Measurements from ENCODE around the gene NCKAP5.
A peak's percentile ranks its signal among the peaks of the same experiment; 100 is the strongest.

NCKAP5 gene

DNA sequence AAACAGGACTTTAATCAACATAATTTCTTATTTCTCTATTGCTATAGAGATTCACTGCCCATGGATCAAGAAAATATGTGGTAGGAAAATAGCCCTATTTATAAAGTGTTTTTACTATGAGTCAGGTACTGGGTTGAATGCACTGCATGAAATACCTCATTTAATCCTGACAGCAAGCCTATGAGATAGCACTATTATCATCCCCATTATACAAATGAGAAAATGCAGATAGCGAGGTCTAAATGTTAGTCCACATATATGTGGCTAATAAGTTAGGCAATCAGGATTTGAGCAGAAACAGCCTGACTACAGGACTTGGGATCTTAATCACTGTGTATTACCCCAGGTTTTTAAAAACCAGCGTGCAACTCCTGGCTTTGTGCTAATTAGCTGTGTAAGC is 889.8 kb downstream of the NCKAP5 start:
- H2BK120ac ChIP-seq (ENCODE audit: low read depth, low read length): no peak overlapping the region
- no peak overlapping the region for H3K18ac ChIP-seq (ENCODE audit: low read length)
- H3K9me3 ChIP-seq (replicated peaks in 1 of 2; ENCODE audit: control insufficient read depth in 2 of 2, insufficient read depth in 1 of 2, low read depth in 1 of 2, low read length in 2 of 2): no peaks in the 10 kb centered on the region
- H2AK5ac ChIP-seq (ENCODE audit: low read depth, low read length): no peak overlapping the region
- no peaks in the 10 kb centered on the region for H3K79me1 ChIP-seq (ENCODE audit: low read depth, low read length)
- no peak overlapping the region for H3K27ac ChIP-seq (replicated peaks; ENCODE audit: low read length)
- no peak overlapping the region for H3K9ac ChIP-seq (ENCODE audit: low read depth, low read length, poor library complexity)
- DNase-seq (ENCODE audit: low spot score): no peak
- no peak overlapping the region for H2BK5ac ChIP-seq (ENCODE audit: low read length)
- no peak overlapping the region for H3K4me3 ChIP-seq (ENCODE audit: low read length in 2 of 2)
- H4K91ac ChIP-seq (ENCODE audit: low read depth, low read length, poor library complexity): no peak overlapping the region
- H4K8ac ChIP-seq (ENCODE audit: low read depth, low read length): no peak overlapping the region
- H3K27me3 ChIP-seq (ENCODE audit: control insufficient read depth in 3 of 3, insufficient read depth in 3 of 3, low read depth in 1 of 3, low read length in 3 of 3): no peaks in the 10 kb centered on the region
- peaks cover 0 to 20% of the 10 kb centered on the region in 2 donors for H3K36me3 ChIP-seq (replicated peaks in 1 of 2; ENCODE audit: control insufficient read depth in 2 of 2, insufficient read depth in 2 of 2, low read length in 2 of 2)
- H2BK12ac ChIP-seq (ENCODE audit: low read length): no peak overlapping the region
- H3K4me1 ChIP-seq (ENCODE audit: control insufficient read depth in 2 of 2, insufficient read depth in 1 of 2, low read depth in 1 of 2, low read length in 2 of 2): peaks cover 0 to 2% of the 10 kb centered on the region in 2 donors
- no peak overlapping the region for H3K14ac ChIP-seq (ENCODE audit: low read length)
- no peak overlapping the region for H3K4me2 ChIP-seq (ENCODE audit: insufficient read depth, low read length, poor library complexity, severe bottlenecking)
- H3K4ac ChIP-seq (ENCODE audit: low read length): no peak overlapping the region
- H2AFZ ChIP-seq (ENCODE audit: low read length): no peak overlapping the region
- H2BK15ac ChIP-seq (ENCODE audit: low read length): no peak overlapping the region
- no CpG with 5 or more reads among the region's 2 CpGs for WGBS, 2 donors (ENCODE audit: extremely low coverage in 2 of 2, insufficient read length in 2 of 2, insufficient replicate concordance in 1 of 2)
- H3K23ac ChIP-seq (ENCODE audit: low read depth, low read length, poor library complexity): no peak overlapping the region

DNA sequence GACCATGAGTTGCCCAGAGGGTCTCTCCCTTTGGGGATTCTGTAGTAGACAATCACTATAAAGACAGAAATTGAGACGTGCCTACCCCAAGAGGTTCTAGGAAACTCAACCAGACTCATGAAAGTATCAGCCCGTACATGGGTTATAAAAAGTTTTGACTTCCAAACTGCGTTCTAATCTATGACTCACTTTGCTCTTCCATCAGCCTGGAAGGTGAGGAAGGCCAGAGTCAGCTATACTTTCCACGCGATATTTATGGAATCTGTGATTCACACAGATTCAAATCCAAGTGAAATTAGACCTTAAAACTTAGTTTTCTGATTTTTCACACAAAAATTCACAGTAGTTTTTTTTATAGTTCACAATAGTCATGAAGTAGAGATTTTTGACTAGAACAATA is 890.6 kb downstream of the NCKAP5 start:
- Histone ChIP-seq H3K23ac (ENCODE audit: low read depth, low read length, poor library complexity) (no peak overlapping the region), H3K4me1 (ENCODE audit: control insufficient read depth in 2 of 2, insufficient read depth in 1 of 2, low read depth in 1 of 2, low read length in 2 of 2) (peaks cover 2 to 3% of the 10 kb centered on the region in 2 donors), H4K91ac (ENCODE audit: low read depth, low read length, poor library complexity) (no peak overlapping the region), H3K36me3 (replicated peaks in 1 of 2; ENCODE audit: control insufficient read depth in 2 of 2, insufficient read depth in 2 of 2, low read length in 2 of 2) (peaks cover 0 to 14% of the 10 kb centered on the region in 2 donors), H3K27ac (replicated peaks; ENCODE audit: low read length) (no peak overlapping the region), H3K4me3 (ENCODE audit: low read length in 2 of 2) (no peak overlapping the region), H2BK5ac (ENCODE audit: low read length) (no peak overlapping the region), H2AFZ (ENCODE audit: low read length) (no peak overlapping the region), H3K18ac (ENCODE audit: low read length) (no peak overlapping the region), H4K8ac (ENCODE audit: low read depth, low read length) (no peak overlapping the region), H3K27me3 (ENCODE audit: control insufficient read depth in 3 of 3, insufficient read depth in 3 of 3, low read depth in 1 of 3, low read length in 3 of 3) (no peaks in the 10 kb centered on the region), H2BK120ac (ENCODE audit: low read depth, low read length) (no peak overlapping the region), H3K14ac (ENCODE audit: low read length) (no peak overlapping the region), H3K9me3 (replicated peaks in 1 of 2; ENCODE audit: control insufficient read depth in 2 of 2, insufficient read depth in 1 of 2, low read depth in 1 of 2, low read length in 2 of 2) (no peaks in the 10 kb centered on the region), H3K79me1 (ENCODE audit: low read depth, low read length) (no peaks in the 10 kb centered on the region), H2BK12ac (ENCODE audit: low read length) (no peak overlapping the region), H2BK15ac (ENCODE audit: low read length) (no peak overlapping the region), H2AK5ac (ENCODE audit: low read depth, low read length) (no peak overlapping the region), H3K4ac (ENCODE audit: low read length) (no peak overlapping the region), H3K4me2 (ENCODE audit: insufficient read depth, low read length, poor library complexity, severe bottlenecking) (no peak overlapping the region), H3K9ac (ENCODE audit: low read depth, low read length, poor library complexity) (no peak overlapping the region)
- DNase-seq (ENCODE audit: low spot score): no peak
- WGBS, 2 donors (ENCODE audit: extremely low coverage in 2 of 2, insufficient read length in 2 of 2, insufficient replicate concordance in 1 of 2): no CpG with 5 or more reads among the region's 5 CpGs

GRCh38 chr2:132676999-132677398 is 891.3 kb downstream of the NCKAP5 start:
- Histone ChIP-seq H3K4me3 (ENCODE audit: low read length in 2 of 2) (no peak overlapping the region), H4K91ac (ENCODE audit: low read depth, low read length, poor library complexity) (no peak overlapping the region), H2BK120ac (ENCODE audit: low read depth, low read length) (no peak overlapping the region), H3K4ac (ENCODE audit: low read length) (no peak overlapping the region), H2BK12ac (ENCODE audit: low read length) (no peak overlapping the region), H4K8ac (ENCODE audit: low read depth, low read length) (no peak overlapping the region), H3K79me1 (ENCODE audit: low read depth, low read length) (no peaks in the 10 kb centered on the region), H2AFZ (ENCODE audit: low read length) (no peak overlapping the region), H3K14ac (ENCODE audit: low read length) (no peak overlapping the region), H2BK5ac (ENCODE audit: low read length) (no peak overlapping the region), H3K36me3 (replicated peaks in 1 of 2; ENCODE audit: control insufficient read depth in 2 of 2, insufficient read depth in 2 of 2, low read length in 2 of 2) (peaks cover 0 to 14% of the 10 kb centered on the region in 2 donors), H3K9ac (ENCODE audit: low read depth, low read length, poor library complexity) (no peak overlapping the region), H3K23ac (ENCODE audit: low read depth, low read length, poor library complexity) (no peak overlapping the region), H3K9me3 (replicated peaks in 1 of 2; ENCODE audit: control insufficient read depth in 2 of 2, insufficient read depth in 1 of 2, low read depth in 1 of 2, low read length in 2 of 2) (no peaks in the 10 kb centered on the region), H3K4me2 (ENCODE audit: insufficient read depth, low read length, poor library complexity, severe bottlenecking) (no peak overlapping the region), H3K27ac (replicated peaks; ENCODE audit: low read length) (no peak overlapping the region), H3K18ac (ENCODE audit: low read length) (no peak overlapping the region), H3K4me1 (ENCODE audit: control insufficient read depth in 2 of 2, insufficient read depth in 1 of 2, low read depth in 1 of 2, low read length in 2 of 2) (peaks cover 2 to 3% of the 10 kb centered on the region in 2 donors), H2AK5ac (ENCODE audit: low read depth, low read length) (no peak overlapping the region), H3K27me3 (ENCODE audit: control insufficient read depth in 3 of 3, insufficient read depth in 3 of 3, low read depth in 1 of 3, low read length in 3 of 3) (no peaks in the 10 kb centered on the region), H2BK15ac (ENCODE audit: low read length) (no peak overlapping the region)
- no peak for DNase-seq (ENCODE audit: low spot score)
- no CpG with 5 or more reads among the region's 2 CpGs for WGBS, 2 donors (ENCODE audit: extremely low coverage in 2 of 2, insufficient read length in 2 of 2, insufficient replicate concordance in 1 of 2)

DNA sequence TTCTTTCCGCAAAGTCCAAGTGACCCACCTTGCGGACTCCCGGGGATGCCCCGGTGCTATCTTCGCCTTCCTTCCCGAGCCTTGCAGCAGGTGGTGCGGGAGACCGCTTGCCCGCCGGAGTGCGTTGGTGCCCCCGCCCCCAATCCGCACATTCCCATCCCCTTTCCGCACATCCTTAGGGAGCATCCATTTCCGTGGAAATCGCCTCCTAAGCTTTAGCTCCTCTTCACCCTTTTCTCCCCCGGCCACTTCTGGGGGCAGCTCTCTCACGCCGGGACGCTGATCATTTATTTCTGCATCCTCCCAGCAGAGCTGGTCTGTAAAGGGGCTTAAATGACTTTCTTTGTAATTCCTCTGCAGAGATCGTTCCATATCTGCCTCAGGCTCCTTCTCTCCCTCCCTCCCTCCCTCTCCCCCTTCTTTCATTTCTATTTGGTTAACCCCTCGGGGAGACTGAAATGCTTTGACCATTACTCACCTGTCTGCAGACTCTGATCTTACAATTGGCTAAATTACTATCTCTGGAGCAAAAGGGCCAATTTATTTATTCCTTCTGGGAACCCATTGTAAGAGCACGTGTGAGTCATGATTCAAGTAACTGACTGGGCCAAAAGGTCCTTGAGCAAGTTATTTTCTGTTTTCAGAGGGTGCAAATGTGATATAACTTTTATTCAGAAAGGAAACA is 897.0 kb downstream of the NCKAP5 start:
- peak; percentile 44 for DNase-seq (ENCODE audit: low spot score)

More for the DNA sequence above, 897.0 kb downstream of the NCKAP5 start:
- H2BK5ac ChIP-seq (ENCODE audit: low read length): peak overlapping the region; percentile 67
- no peak overlapping the region for H3K4ac ChIP-seq (ENCODE audit: low read length)
- H3K14ac ChIP-seq (ENCODE audit: low read length): no peak overlapping the region
- H3K9ac ChIP-seq (ENCODE audit: low read depth, low read length, poor library complexity): no peak overlapping the region
- peak overlapping the region; percentile 68 for H2BK120ac ChIP-seq (ENCODE audit: low read depth, low read length)
- H3K4me2 ChIP-seq (ENCODE audit: insufficient read depth, low read length, poor library complexity, severe bottlenecking): peak overlapping the region; percentile 99
- H3K23ac ChIP-seq (ENCODE audit: low read depth, low read length, poor library complexity): no peak overlapping the region
- no peak overlapping the region for H2BK12ac ChIP-seq (ENCODE audit: low read length)
- no CpG with 5 or more reads among the region's 23 CpGs for WGBS, 2 donors (ENCODE audit: extremely low coverage in 2 of 2, insufficient read length in 2 of 2, insufficient replicate concordance in 1 of 2)
- peaks cover 0 to 21% of the 10 kb centered on the region in 2 donors for H3K36me3 ChIP-seq (replicated peaks in 1 of 2; ENCODE audit: control insufficient read depth in 2 of 2, insufficient read depth in 2 of 2, low read length in 2 of 2)
- peak overlapping the region; percentile 49 to 79 for H3K4me3 ChIP-seq (ENCODE audit: low read length in 2 of 2)
- peaks cover 2 to 31% of the 10 kb centered on the region in 2 donors for H3K4me1 ChIP-seq (ENCODE audit: control insufficient read depth in 2 of 2, insufficient read depth in 1 of 2, low read depth in 1 of 2, low read length in 2 of 2)
- peak overlapping the region; percentile 84 for H2AFZ ChIP-seq (ENCODE audit: low read length)
- H3K9me3 ChIP-seq (replicated peaks in 1 of 2; ENCODE audit: control insufficient read depth in 2 of 2, insufficient read depth in 1 of 2, low read depth in 1 of 2, low read length in 2 of 2): no peaks in the 10 kb centered on the region
- no peak overlapping the region for H4K91ac ChIP-seq (ENCODE audit: low read depth, low read length, poor library complexity)
- H3K18ac ChIP-seq (ENCODE audit: low read length): peak overlapping the region; percentile 38
- no peak overlapping the region for H4K8ac ChIP-seq (ENCODE audit: low read depth, low read length)
- peaks cover 0 to 32% (median 0%) of the 10 kb centered on the region in 3 experiments for H3K27me3 ChIP-seq (ENCODE audit: control insufficient read depth in 3 of 3, insufficient read depth in 3 of 3, low read depth in 1 of 3, low read length in 3 of 3)
- H2AK5ac ChIP-seq (ENCODE audit: low read depth, low read length): no peak overlapping the region
- H3K79me1 ChIP-seq (ENCODE audit: low read depth, low read length): no peaks in the 10 kb centered on the region
- H3K27ac ChIP-seq (replicated peaks; ENCODE audit: low read length): peak overlapping the region; percentile 39
- H2BK15ac ChIP-seq (ENCODE audit: low read length): peak overlapping the region; percentile 82
